Activated T-cell treated with anti-CD3 and anti-CD28 coated beads for 24 hours (primary cell): ENCODE results near the gene ESYT1.

Experiments used
- DNase-seq: peaks from one replicate; pipeline ENCODE4 v3.0.0-alpha.2; 2020; ENCODE audit warnings: low read depth

The ESYT1 gene

GRCh38 chr12:56128670-56129205, 671 bp downstream of the ESYT1 start:
- no peak for DNase-seq

DNA sequence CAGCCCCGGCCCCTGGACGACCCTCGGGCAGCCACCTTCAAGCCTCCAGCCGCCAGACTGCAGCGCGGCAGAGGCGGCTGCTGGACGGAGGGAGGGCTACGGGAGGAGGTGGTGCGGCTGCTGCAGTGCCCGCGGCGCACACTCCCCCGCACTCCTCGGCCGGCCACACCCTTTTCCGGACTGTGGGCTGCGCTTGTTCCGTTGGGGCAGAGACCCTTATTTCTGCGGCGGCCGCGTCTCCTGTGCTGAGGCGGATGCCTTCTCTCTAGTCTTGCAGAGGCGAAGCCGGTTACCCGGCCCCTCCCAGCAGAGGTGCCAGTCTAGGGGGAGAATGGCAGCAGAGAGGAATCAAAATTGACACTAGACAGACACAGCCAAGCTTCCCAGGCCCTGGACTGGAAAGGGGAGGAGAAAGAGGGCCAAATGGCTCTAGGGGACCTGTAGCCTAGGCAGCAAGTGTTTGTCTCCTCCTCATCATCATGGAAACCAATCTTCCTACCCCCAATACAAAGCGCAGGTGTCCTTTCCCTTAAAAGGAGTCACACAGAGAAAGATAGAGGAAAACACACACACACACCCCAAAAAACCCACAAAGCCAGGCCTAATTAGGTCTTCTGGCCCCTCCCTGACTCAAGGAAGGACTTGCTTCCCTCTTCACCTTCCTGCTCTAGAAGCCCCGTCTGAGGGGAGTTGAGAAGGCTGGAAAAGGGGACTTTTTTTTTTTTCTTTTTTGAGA, 1.3 kb downstream of the ESYT1 start:
- peak; percentile 49 for DNase-seq

DNA sequence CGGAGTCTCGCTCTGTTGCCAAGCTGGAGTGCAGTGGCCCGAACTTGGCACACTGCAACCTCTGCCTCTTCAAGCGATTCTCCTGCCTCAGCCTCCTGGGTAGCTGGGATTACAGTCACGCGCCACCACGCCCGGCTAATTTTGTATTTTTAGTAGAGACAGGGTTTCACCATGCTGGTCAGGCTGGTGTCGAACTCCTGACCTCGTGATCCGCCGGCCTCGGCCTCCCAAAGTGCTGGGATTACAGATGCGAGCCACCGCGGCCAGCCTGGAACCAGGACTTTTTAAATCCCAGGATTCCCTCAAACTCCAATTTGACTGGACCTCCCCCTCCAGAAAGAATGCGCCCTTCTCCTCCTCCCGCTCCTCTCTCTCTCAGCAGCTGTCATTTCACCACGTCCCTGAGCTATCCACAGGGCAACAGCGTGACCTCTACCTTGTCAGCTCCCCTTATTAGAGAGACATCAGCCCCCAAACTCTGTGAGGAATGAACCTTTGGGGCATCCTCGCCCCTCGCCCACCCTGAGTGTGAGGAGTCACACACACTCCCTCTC, 2.0 kb downstream of the ESYT1 start:
- DNase-seq: no peak

- no peak for DNase-seq
Observed at GRCh38 chr12:56130876-56131275, 2.8 kb downstream of the ESYT1 start.

GRCh38 chr12:56134897-56135296, 6.8 kb downstream of the ESYT1 start:
- no peak for DNase-seq

GRCh38 chr12:56137853-56138571, 9.9 kb downstream of the ESYT1 start:
- DNase-seq: no peak

- DNase-seq: no peak
Observed at GRCh38 chr12:56141946-56142784, 14.1 kb downstream of the ESYT1 start.

DNA sequence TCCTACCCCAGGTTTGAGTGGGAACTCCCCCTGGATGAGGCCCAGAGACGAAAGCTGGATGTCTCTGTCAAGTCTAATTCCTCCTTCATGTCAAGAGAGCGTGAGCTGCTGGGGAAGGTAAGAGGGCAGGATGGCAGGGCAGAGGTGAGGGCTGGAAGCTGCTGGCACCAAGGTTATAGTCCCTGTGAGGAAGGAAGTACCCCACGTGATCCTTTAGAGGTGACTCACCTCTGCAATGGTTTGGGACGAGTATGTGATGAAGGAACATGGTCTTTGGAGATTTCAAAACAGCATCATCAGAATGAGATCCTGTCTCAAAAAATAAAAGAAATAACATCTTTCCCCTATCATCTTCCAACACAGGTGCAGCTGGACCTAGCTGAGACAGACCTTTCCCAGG, 15.2 kb downstream of the ESYT1 start:
- no peak for DNase-seq

DNA sequence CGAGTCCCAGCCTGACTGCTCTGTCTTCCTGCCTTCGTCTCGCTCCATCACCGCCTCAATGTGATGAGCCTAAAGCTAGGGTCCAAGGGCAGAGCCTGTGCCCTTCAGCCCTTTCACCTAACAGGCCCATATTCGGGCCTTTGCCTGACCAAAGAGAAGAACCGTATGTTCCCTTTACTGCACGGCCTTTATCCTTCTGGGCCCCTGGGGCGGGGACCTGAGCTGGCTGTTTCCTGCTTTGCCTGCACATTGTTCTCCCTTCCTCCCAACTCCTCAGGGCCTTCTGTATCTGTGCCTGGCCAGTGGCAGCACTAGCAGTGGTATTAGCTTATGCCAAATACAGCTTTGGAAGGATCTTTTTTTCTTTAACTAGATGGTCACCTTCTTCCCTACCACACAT, 15.8 kb downstream of the ESYT1 start:
- DNase-seq: no peak

DNA sequence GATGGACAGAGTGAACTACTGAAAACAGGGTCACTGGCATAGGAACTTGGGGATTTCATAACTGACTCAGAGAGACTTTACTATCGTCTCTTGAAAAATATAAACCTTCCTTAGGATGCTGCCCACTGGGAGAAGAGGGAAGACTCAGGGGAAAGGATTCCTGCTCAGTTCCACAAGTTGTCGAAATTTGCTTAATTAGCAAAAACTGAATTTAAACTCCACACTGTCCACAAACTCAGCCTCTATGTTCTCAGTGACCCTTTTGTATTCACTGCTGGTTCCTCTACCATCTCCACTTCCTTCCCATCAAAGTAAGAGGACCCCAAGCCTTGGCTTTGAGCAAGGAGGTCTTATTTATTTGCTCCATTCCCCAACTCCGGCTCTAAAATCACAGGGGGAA, 17.1 kb downstream of the ESYT1 start:
- DNase-seq: no peak

DNA sequence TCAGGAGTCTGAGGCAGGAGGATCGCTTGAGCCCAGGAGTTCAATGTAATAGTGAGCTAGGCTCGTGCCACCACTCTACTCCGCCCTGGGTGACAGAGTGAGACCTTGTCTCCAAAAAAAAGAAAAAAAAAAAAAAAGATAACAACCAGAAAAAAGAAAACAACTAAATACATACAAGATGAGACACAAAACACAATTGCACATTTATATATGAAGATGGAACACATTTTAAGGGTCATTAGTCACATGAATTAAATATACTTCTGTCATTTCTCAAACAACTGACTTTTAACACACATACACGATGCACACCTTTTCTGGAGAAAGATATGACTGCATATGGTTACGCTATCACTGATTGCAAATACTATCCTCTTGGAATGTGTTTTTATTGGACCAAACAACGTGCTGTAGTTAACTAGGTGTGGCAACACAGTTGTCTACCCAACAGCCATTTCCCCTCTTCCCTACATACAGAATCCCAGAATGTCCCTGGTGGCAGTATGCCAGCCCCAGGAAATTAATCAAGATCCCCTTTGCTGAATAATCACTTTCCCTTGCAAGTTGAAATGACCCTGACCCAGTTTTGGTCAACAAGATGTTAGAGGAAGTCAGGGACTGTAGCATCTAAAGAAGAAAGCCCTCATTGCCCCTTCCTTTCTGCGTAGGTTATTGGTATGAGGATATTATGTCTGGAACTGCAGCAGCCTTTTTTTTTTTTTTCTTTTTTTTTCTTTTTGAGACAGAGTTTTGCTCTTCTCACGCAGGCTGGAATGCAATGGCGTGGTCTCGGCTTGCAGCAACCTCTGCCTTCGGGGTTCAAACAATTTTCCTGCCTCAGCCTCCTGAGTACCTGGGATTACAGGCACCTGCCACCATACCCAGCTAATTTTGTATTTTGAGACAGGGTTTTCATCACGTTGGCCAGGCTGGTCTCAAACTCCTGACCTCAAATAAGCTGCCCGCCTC, 18.7 kb downstream of the ESYT1 start:
- DNase-seq: no peak

- DNase-seq: no peak
Observed at GRCh38 chr12:56150563-56150962, 22.5 kb downstream of the ESYT1 start.

- peak; percentile 55 for DNase-seq
Observed at GRCh38 chr12:56151672-56152131, 23.6 kb downstream of the ESYT1 start.

GRCh38 chr12:56152132-56152755, 24.2 kb downstream of the ESYT1 start, which contains the start of gene MYL6B:
Gene MYL6B (plus strand): TSS chr12:56152587. CDS start chr12:56153919, 1,332 bp downstream.
- DNase-seq: peak; percentile 91

DNA sequence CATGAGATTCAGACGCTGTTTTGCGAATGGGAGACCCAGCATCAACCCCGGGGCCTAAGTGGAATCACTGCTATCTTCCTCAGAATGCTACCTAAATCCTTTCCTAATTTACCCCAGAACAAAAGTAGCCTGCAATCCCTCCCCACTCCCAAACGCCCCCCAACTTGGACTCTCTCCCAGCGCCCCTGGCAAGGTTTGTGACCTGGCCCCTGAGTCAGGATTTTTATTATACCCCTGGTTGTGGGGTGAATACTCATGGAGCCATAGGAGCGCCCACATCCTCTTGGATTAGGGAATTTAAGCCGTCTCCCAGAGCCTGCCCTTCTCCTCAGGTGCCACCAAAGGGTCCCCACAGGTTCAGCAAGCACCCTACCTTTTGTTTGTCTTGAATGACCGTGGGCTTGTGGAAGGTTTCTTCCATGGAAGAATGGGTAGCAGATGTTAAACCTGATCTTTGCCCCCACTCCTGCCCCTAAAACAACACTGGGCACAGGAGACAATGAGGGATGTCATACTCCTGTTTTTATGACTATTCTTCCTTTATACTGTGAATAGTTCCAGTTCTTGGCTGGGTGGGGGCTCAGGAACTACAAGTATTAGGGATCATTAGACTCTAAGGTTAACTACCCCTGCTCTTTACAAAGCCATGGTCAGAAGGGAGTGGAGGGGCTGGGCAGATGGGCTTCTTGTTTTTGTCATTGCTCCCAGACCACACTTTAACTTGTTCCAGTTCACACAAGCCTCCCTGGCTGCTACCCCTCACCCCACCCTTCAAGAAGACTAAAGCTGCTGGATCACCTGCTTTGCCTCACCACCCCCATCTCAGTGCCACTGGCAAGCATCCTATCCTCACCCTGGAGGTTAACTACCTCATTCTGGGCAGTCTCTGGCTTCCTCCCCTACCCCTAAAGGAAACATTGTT, 24.9 kb downstream of the ESYT1 start:
- DNase-seq: no peak

- DNase-seq: no peak
Observed at GRCh38 chr12:56153678-56154065, 25.6 kb downstream of the ESYT1 start.

DNA sequence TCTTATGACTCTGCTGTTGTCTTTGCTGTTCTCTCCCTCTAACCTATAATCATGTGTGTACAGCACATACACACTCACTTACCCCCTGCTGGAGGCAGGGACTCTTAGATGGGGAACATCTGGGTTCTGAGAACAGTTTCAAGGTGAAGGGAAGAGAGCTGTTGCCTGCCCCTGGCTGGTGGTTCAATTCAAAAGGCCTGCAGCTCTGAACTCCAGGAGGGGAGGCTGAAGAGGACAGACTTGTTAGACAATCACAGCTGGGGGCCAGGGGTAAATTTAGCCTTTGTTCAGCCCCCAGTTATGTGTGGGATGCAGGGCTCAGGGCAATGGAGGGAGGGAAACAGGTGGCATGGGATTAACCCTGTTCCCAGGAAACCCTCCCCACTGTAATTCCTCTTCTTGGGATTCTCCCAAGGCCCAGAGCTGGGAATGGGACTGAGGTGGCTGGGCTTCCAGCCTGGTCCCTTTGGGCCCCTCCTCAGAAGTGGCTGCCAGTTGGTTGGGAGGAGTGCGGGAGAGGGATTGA, 26.2 kb downstream of the ESYT1 start:
- no peak for DNase-seq

DNA sequence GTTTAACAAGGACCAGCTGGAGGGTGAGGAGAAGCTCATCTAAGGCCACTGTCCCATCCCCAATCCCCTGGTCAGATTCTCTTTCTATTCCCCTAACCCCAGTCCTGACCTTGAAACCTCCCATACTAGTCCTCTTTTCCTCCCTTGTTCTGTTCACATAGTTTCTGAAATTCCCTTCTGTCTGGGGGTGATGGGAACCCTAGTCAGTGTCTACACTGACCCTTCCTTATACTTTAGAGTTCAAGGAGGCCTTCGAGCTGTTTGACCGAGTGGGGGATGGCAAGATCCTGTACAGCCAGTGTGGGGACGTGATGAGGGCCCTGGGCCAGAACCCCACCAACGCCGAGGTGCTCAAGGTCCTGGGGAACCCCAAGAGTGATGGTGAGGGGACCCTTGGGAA, 26.8 kb downstream of the ESYT1 start:
- no peak for DNase-seq

DNA sequence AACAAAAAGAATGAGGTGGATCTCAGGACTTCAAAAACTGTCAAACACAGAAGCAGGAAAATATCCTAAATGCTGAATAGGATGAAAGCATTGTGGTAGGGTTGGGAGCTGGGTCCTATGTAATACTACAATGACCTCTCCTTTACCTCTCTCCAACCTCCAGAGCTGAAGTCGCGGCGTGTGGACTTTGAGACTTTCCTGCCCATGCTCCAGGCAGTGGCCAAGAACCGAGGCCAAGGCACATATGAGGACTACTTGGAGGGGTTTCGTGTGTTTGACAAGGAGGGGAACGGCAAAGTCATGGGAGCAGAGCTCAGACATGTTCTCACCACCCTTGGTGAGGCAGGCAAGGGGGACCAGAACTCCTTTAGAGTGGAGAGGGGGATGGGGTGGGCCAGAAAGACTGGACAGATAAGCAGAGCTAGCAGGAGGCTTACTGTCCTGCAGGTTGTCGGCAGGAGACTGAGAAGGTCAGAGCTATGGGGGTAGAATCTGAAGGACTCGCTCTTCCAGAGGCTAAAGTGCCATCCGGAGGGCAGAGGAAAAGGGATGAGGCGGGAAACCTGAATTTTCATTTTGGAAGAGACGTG, 27.3 kb downstream of the ESYT1 start:
- no peak for DNase-seq
